HL-60/S4 treated with retinoic acid at 250 ng/mL for 4 days and 3 days (cell line): ENCODE results near the gene PCNT.

Source experiments
- in situ Hi-C: fragments of 300-500 bp; cut with MboI; formaldehyde crosslinking; loops from 2 replicates; pipeline ENCODE4 v1.7.0; 2022; ENCODE audit warnings: low sequenced_read_pairs

Gene PCNT

GRCh38 chr21:46329796-46330195 lies 5.8 kb downstream of the PCNT start:
- in situ Hi-C loops, result loop anchor here (10.0 kb wide), 1 partner anchor 65 kb away; no protein-coding TSS in a partner anchor

GRCh38 chr21:46334351-46335140 lies 10.6 kb downstream of the PCNT start:
- in situ Hi-C loops, result loop anchor here (10.0 kb wide), 1 partner anchor 60 kb away; no protein-coding TSS in a partner anchor

- in situ Hi-C loops, result loop anchor here (10.0 kb wide), 1 partner anchor 58 kb away; no protein-coding TSS in a partner anchor
Measured at GRCh38 chr21:46336603-46337002, 12.6 kb downstream of the PCNT start.

GRCh38 chr21:46340998-46341397 lies 17.0 kb downstream of the PCNT start:
- in situ Hi-C loops, result no loop called here

- in situ Hi-C loops, result no loop called here
Measured at GRCh38 chr21:46344219-46344915, 20.4 kb downstream of the PCNT start.

GRCh38 chr21:46345861-46346260 lies 21.9 kb downstream of the PCNT start:
- in situ Hi-C loops, result no loop called here

- in situ Hi-C loops, result no loop called here
Measured at GRCh38 chr21:46346296-46347202, 22.6 kb downstream of the PCNT start.

- in situ Hi-C loops, result no loop called here
Measured at GRCh38 chr21:46347203-46347550, 23.2 kb downstream of the PCNT start.

GRCh38 chr21:46347791-46348381 lies 23.9 kb downstream of the PCNT start:
- in situ Hi-C loops, result no loop called here

GRCh38 chr21:46349134-46349760 lies 25.3 kb downstream of the PCNT start:
- in situ Hi-C loops, result no loop called here

GRCh38 chr21:46350571-46350970 lies 26.6 kb downstream of the PCNT start:
- in situ Hi-C loops, result no loop called here

GRCh38 chr21:46350981-46351380 lies 27.0 kb downstream of the PCNT start:
- in situ Hi-C loops, result no loop called here

- in situ Hi-C loops, result no loop called here
Measured at GRCh38 chr21:46351476-46352163, 27.7 kb downstream of the PCNT start.

- in situ Hi-C loops, result no loop called here
Measured at GRCh38 chr21:46352164-46352515, 28.2 kb downstream of the PCNT start.

- in situ Hi-C loops, result no loop called here
Measured at GRCh38 chr21:46352913-46353312, 29.0 kb downstream of the PCNT start.

GRCh38 chr21:46354046-46354445 lies 30.1 kb downstream of the PCNT start:
- in situ Hi-C loops, result no loop called here

- in situ Hi-C loops, result no loop called here
Measured at GRCh38 chr21:46354518-46354917, 30.6 kb downstream of the PCNT start.

- in situ Hi-C loops, result no loop called here
Measured at GRCh38 chr21:46355161-46356004, 31.4 kb downstream of the PCNT start.

- in situ Hi-C loops, result no loop called here
Measured at GRCh38 chr21:46356005-46356338, 32.0 kb downstream of the PCNT start.
